H1 (cell line): ENCODE data around the gene TBC1D22A. TPM values are rescaled to one million over a fixed set of nuclear protein-coding genes. Genes with fewer than 3 reads are reported as not detected.

Source experiments
- CTCF ChIA-PET: fragments of 300-600 bp; sonication (Branson Sonifier 250); formaldehyde crosslinking; loops from one replicate; lab custom pipeline; 2021; ENCODE audit not compliant: partially characterized antibody; lab: Charles Lee
- POLR2A ChIA-PET: fragments of 300-600 bp; sonication (Branson Sonifier 250); formaldehyde crosslinking; loops from one replicate; lab custom pipeline; 2021; ENCODE audit warnings: inconsistent platforms; ENCODE audit not compliant: partially characterized antibody; lab: Charles Lee
- DNase-seq, 2 experiments: peaks; one replicate each; pipeline versions ENCODE4 v3.0.0 to v3.0.0-alpha.2; 2010 to 2022; ENCODE audit warnings: low spot score in 2 of 2, low read depth in 1 of 2, mixed read lengths in 1 of 2
- FAIRE-seq: peaks from 2 replicates; lab custom pipeline; 2011; peaks lifted over from hg19 to GRCh38; lab: Jason Lieb, UNC
- H2AFZ ChIP-seq: 2 replicates; pipeline ENCODE4 v1.8.1; 2012; ENCODE audit warnings: low read length, inconsistent platforms
- H2AK5ac ChIP-seq: 2 replicates; pipeline ENCODE4 v1.6.1; 2013; ENCODE audit warnings: low read depth, low read length
- H2BK120ac ChIP-seq: replicated peaks from 2 replicates; pipeline ENCODE3; 2013; ENCODE audit warnings: low read depth, low read length, inconsistent platforms
- H2BK12ac ChIP-seq: 2 replicates; pipeline ENCODE4 v1.6.1; 2013; ENCODE audit warnings: low read depth, low read length
- H2BK15ac ChIP-seq: 2 replicates; pipeline ENCODE4 v1.6.1; 2013; ENCODE audit warnings: low read length
- H2BK20ac ChIP-seq: 2 replicates; pipeline ENCODE4 v1.6.1; 2013; ENCODE audit warnings: low read length
- H2BK5ac ChIP-seq: 2 replicates; pipeline ENCODE4 v1.6.1; 2013; ENCODE audit warnings: low read depth, low read length
- H3K14ac ChIP-seq: 2 replicates; pipeline ENCODE4 v1.6.1; 2013; ENCODE audit warnings: inconsistent platforms; ENCODE audit not compliant: insufficient read length
- H3K18ac ChIP-seq: 2 replicates; pipeline ENCODE4 v1.6.1; 2013; ENCODE audit warnings: low read length; ENCODE audit errors: extremely low read depth
- H3K23ac ChIP-seq: 2 replicates; pipeline ENCODE4 v1.6.1; 2013; ENCODE audit warnings: inconsistent platforms; ENCODE audit not compliant: insufficient read length
- H3K23me2 ChIP-seq: 2 replicates; pipeline ENCODE4 v1.6.1; 2013; ENCODE audit warnings: low read depth, low read length
- H3K27ac ChIP-seq: 2 replicates; pipeline ENCODE4 v1.6.1; 2011; ENCODE audit warnings: low read depth, low read length, inconsistent platforms
- H3K27me3 ChIP-seq, 4 experiments: replicated peaks in 1 of 4; 1 replicate in 1 of 4; 2 replicates in 3 of 4; pipeline versions ENCODE4 v1.6.1 to v1.8.1; 2011 to 2013; ENCODE audit warnings: low read length in 3 of 4, mild to moderate bottlenecking in 3 of 4, inconsistent platforms in 2 of 4, mixed read lengths in 2 of 4, moderate library complexity in 1 of 4; ENCODE audit not compliant: control insufficient read depth in 3 of 4, insufficient read depth in 3 of 4; ENCODE audit errors: extremely low read depth in 1 of 4
- H3K36me3 ChIP-seq, 4 experiments: 2 replicates each; pipeline versions ENCODE4 v1.6.1 to v1.8.1; 2011 to 2013; ENCODE audit warnings: mild to moderate bottlenecking in 4 of 4, low read length in 3 of 4, moderate library complexity in 2 of 4, control low read depth in 1 of 4, inconsistent platforms in 1 of 4; ENCODE audit not compliant: insufficient read depth in 4 of 4, control insufficient read depth in 2 of 4
- H3K4ac ChIP-seq: replicated peaks from 2 replicates; pipeline ENCODE3; 2013; ENCODE audit warnings: low read length, low read depth, mixed read lengths, inconsistent platforms; ENCODE audit not compliant: insufficient read length
- H3K4me1 ChIP-seq, 4 experiments: replicated peaks in 1 of 4; 1 replicate in 1 of 4; 2 replicates in 3 of 4; pipeline versions ENCODE4 v1.6.1 to v1.8.1; 2011 to 2013; ENCODE audit warnings: low read length in 3 of 4, inconsistent platforms in 2 of 4, mixed read lengths in 1 of 4; ENCODE audit not compliant: insufficient read depth in 4 of 4, control insufficient read depth in 3 of 4
- H3K4me2 ChIP-seq, 2 experiments: 2 replicates each; pipeline versions ENCODE4 v1.6.1 to v1.8.1; 2011 to 2013; ENCODE audit warnings: low read depth in 2 of 2, low read length in 2 of 2, control low read depth in 1 of 2, inconsistent platforms in 1 of 2, mild to moderate bottlenecking in 1 of 2; ENCODE audit not compliant: insufficient read depth in 1 of 2
- H3K4me3 ChIP-seq, 4 experiments: fragments of 200-600, 300-600 bp in 1 of 4; sonication (generic), shearing (Covaris generic), sonication (Bioruptor Twin) in 1 of 4; 2 replicates each; pipeline versions ENCODE4 v1.5.1 to v1.8.1; 2011 to 2016; ENCODE audit warnings: low read length in 4 of 4, low read depth in 3 of 4, control low read depth in 2 of 4, inconsistent platforms in 2 of 4, mild to moderate bottlenecking in 2 of 4, mixed read lengths in 1 of 4, moderate library complexity in 1 of 4; ENCODE audit not compliant: insufficient read depth in 2 of 4; ENCODE audit errors: extremely low read depth in 1 of 4
- H3K56ac ChIP-seq: replicated peaks from 2 replicates; pipeline ENCODE3; 2013; ENCODE audit warnings: low read depth, mild to moderate bottlenecking, mixed read lengths, low read length, inconsistent platforms; ENCODE audit not compliant: insufficient read length
- H3K79me1 ChIP-seq: 2 replicates; pipeline ENCODE4 v1.6.1; 2013; ENCODE audit warnings: low read depth, low read length, control low read depth
- H3K79me2 ChIP-seq, 2 experiments: 2 replicates each; pipeline versions ENCODE4 v1.6.1 to v1.8.1; 2012 to 2013; ENCODE audit warnings: low read length in 2 of 2, mild to moderate bottlenecking in 2 of 2, inconsistent platforms in 1 of 2; ENCODE audit not compliant: insufficient read depth in 2 of 2, control insufficient read depth in 1 of 2
- H3K9ac ChIP-seq, 4 experiments: replicated peaks in 1 of 4; 1 replicate in 1 of 4; 2 replicates in 3 of 4; pipeline versions ENCODE4 v1.6.1 to v1.8.1; 2011 to 2013; ENCODE audit warnings: low read depth in 3 of 4, low read length in 3 of 4, control low read depth in 2 of 4, mild to moderate bottlenecking in 2 of 4, moderate library complexity in 2 of 4, inconsistent platforms in 1 of 4; ENCODE audit errors: extremely low read depth in 1 of 4
- H3K9me3 ChIP-seq, 2 experiments: 2 replicates each; pipeline versions ENCODE4 v1.6.1 to v1.8.1; 2012 to 2013; ENCODE audit warnings: mild to moderate bottlenecking in 2 of 2, moderate library complexity in 2 of 2, control low read depth in 1 of 2, inconsistent platforms in 1 of 2, low read depth in 1 of 2, low read length in 1 of 2, mixed read lengths in 1 of 2; ENCODE audit not compliant: insufficient read depth in 2 of 2
- H4K20me1 ChIP-seq, 2 experiments: replicated peaks in 1 of 2; 2 replicates each; pipeline versions ENCODE3 to v1.8.1; 2011 to 2013; ENCODE audit warnings: inconsistent platforms in 2 of 2, low read length in 2 of 2, mild to moderate bottlenecking in 1 of 2; ENCODE audit not compliant: insufficient read depth in 2 of 2, control insufficient read depth in 1 of 2
- H4K5ac ChIP-seq: 2 replicates; pipeline ENCODE4 v1.6.1; 2013; ENCODE audit warnings: low read length, low read depth, mixed read lengths, inconsistent platforms; ENCODE audit not compliant: insufficient read length
- H4K8ac ChIP-seq: 2 replicates; pipeline ENCODE4 v1.8.0; 2013; ENCODE audit warnings: mild to moderate bottlenecking, moderate library complexity, low read length, inconsistent platforms; ENCODE audit not compliant: insufficient read depth; ENCODE audit errors: extremely low read depth
- H4K91ac ChIP-seq: replicated peaks from 2 replicates; pipeline ENCODE3; 2013; ENCODE audit warnings: low read length, mixed read lengths, inconsistent platforms; ENCODE audit not compliant: insufficient read length
- E2F6 ChIP-seq: IDR thresholded peaks from 2 replicates; pipeline ENCODE4 v1.6.1; 2012; ENCODE audit warnings: inconsistent platforms
- FOSL1 ChIP-seq: IDR thresholded peaks from 2 replicates; pipeline ENCODE4 v1.6.1; 2011; ENCODE audit warnings: mild to moderate bottlenecking, low read depth, low read length, moderate library complexity; ENCODE audit not compliant: insufficient read depth
- JUND ChIP-seq: IDR thresholded peaks from 2 replicates; pipeline ENCODE4 v1.6.1; 2011; ENCODE audit warnings: mild to moderate bottlenecking, improper control_type of control experiment, low read length
- MAFK ChIP-seq: IDR thresholded peaks from 2 replicates; pipeline ENCODE4 v1.6.1; 2012; ENCODE audit warnings: low read depth, mild to moderate bottlenecking, improper control_type of control experiment, low read length
- RAD21 ChIP-seq, 2 experiments: IDR thresholded peaks in 1 of 2; conservative IDR thresholded peaks in 1 of 2; 2 replicates each; pipeline ENCODE4 v1.6.1; 2011; ENCODE audit warnings: low read depth in 2 of 2, low read length in 2 of 2, improper control_type of control experiment in 1 of 2, inconsistent platforms in 1 of 2, mild to moderate bottlenecking in 1 of 2, moderate library complexity in 1 of 2
- SUZ12 ChIP-seq: fragments of 200-600 bp; sonication (generic); IDR thresholded peaks from 2 replicates; pipeline ENCODE4 v1.6.1; 2012; ENCODE audit warnings: mild to moderate bottlenecking, inconsistent platforms, low read length, moderate library complexity, mixed read lengths
- ZNF274 ChIP-seq: IDR thresholded peaks from 2 replicates; pipeline ENCODE4 v1.7.0; 2012; ENCODE audit warnings: low read length, borderline replicate concordance; ENCODE audit errors: extremely low read depth
- WGBS, 2 experiments: shearing (Covaris generic) in 1 of 2; methylation state at CpG; one replicate each; pipeline versions ENCODE4 v1.1.6 to v1.1.7; 2013 to 2015; ENCODE audit warnings: low lambda C conversion rate in 2 of 2, mixed read lengths in 2 of 2, inconsistent platforms in 1 of 2, low coverage in 1 of 2, missing lambda C conversion rate in 1 of 2; ENCODE audit not compliant: insufficient replicate concordance in 2 of 2, insufficient coverage in 1 of 2, insufficient read length in 1 of 2; ENCODE audit errors: extremely low coverage in 1 of 2, missing lambda C conversion rate in 1 of 2; 5-methylcytosine and 5-hydroxymethylcytosine counted together
- polyA plus RNA-seq, 7 experiments: library from polyadenylated mRNA; depleted of rRNA in 3 of 7; stranded (reverse) in 5 of 7; unstranded in 2 of 7; fragments of >200 nt in 5 of 7; fragments of 200-250 nt in 2 of 7; gene quantifications; 1 replicate in 5 of 7; 2 replicates in 1 of 7; 4 replicates in 1 of 7; pipeline versions ENCODE4 v1.2.1 to v1.2.3, GENCODE V29; 2011 to 2013; ENCODE audit warnings: missing spikeins in 2 of 7, mixed read lengths in 2 of 7
- total RNA-seq: library from RNA; stranded (reverse); fragmentation: NEBNext Ultra II Directional; extraction: Animal tissue kit (Norgen Biotek cat#: 25700); gene quantifications from 2 replicates; pipeline ENCODE4 v1.2.1, GENCODE V29; 2021
- TF ChIP-seq, protein P1 (sequence below): IDR thresholded peaks from 2 replicates; pipeline ENCODE4 v1.6.1; 2012; ENCODE audit warnings: inconsistent platforms

The TBC1D22A gene
- total and polyA plus RNA-seq, 2 of the 8 experiments (the other 6 are each of a cell fraction or from before 2014, with no cell fraction given), result 11.9 to 18.4 TPM

DNA sequence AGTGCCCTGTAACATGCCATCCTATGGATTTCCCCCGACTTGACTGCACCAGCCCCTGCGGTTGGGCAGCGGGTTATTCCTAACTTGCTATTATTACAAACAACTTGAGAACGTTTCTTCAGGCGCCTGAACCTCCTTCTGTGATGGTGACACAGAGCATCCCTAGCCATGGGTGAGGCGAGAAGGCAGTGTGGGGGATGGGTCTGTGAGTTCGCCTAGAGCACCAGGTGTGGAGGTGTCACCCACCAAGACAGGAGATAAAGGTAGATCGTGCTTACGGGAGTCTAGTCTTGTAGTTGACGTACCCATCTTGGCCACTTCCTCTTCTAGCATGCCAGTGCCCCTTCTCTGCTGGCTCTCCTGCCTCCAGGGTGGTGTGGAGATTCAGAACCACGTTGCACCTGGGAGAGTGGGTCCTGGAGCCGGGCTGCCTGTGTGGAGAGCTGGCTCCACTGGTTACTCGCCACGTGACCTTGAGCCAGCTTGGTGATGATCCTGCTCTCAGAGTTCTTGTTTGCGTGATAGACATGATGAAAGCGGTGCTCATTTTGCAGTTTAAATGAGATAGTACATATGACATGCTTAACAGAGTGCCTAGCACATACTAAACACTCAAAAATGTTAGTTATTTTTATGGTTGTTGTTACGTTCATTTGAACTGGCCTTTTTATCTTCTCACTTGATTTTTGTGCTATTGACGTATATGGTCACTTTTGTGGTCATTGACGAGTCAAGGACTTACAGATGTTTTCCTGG lies 37.8 kb downstream of the TBC1D22A start:
- Histone ChIP-seq H4K91ac (no peak overlapping the region), H2BK12ac (no peak overlapping the region), H3K36me3 (peaks cover 0 to 3% (median 0%) of the 10 kb centered on the region in 4 experiments; a peak in 2 of 8 replicates), H3K9ac (no peak overlapping the region), H3K79me2 (peaks cover 0 to 5% of the 10 kb centered on the region in 2 experiments; a peak in 1 of 4 replicates), H2BK15ac (no peak overlapping the region), H3K18ac (no peak overlapping the region), H3K27ac (no peak overlapping the region), H3K9me3 (no peaks in the 10 kb centered on the region), H3K4me3 (no peak overlapping the region), H4K8ac (no peak overlapping the region), H4K20me1 (peaks cover 4 to 8% of the 10 kb centered on the region in 2 experiments), H3K56ac (no peak overlapping the region), H3K4me1 (no peaks in the 10 kb centered on the region; a peak in 2 of 7 replicates), H2AFZ (no peak overlapping the region), H4K5ac (no peak overlapping the region), H3K4me2 (no peak overlapping the region), H3K79me1 (peaks cover 3% of the 10 kb centered on the region; the same call in 1 of the 2 replicates), H3K23ac (no peak overlapping the region), H2BK120ac (no peak overlapping the region), H2AK5ac (no peak overlapping the region), H2BK20ac (no peak overlapping the region), H3K23me2 (no peaks in the 10 kb centered on the region), H3K27me3 (no peaks in the 10 kb centered on the region), H3K14ac (no peak overlapping the region), H2BK5ac (no peak overlapping the region), H3K4ac (no peak overlapping the region)
- CTCF ChIA-PET, result interaction anchor here (0.9 to 3.3 kb wide), 5 partner anchors 16 to 42 kb away, joined by 3 to 18 read pairs (median 5); no protein-coding TSS in a partner anchor
- no peak for TF ChIP-seq MAFK
- no peak for TF ChIP-seq SUZ12
- TF ChIP-seq FOSL1, result no peak
- TF ChIP-seq E2F6, result no peak
- no peak for TF ChIP-seq RAD21 (IDR thresholded peaks at IDR 0.05 in 1 of 2, conservative IDR thresholded peaks at IDR 0.05 in 1 of 2; ENCODE audit: low read depth in 2 of 2, low read length in 2 of 2)
- TF ChIP-seq, protein P1, sequence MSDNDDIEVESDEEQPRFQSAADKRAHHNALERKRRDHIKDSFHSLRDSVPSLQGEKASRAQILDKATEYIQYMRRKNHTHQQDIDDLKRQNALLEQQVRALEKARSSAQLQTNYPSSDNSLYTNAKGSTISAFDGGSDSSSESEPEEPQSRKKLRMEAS, result no peak
- TF ChIP-seq JUND, result no peak
- TF ChIP-seq ZNF274, result no peak
- FAIRE-seq (no peak), DNase-seq (no peak)
- 89% methylated on average over 19 of the region's 19 CpGs; no CpG with 5 or more reads in 1 of the 2 experiments for WGBS, 2 experiments
- POLR2A ChIA-PET, result no interaction called here
